ENCODE data around the gene TIGD3. TPM values are rescaled to one million over a fixed set of nuclear protein-coding genes. Genes with fewer than 3 reads are reported as not detected.
A peak's percentile ranks its signal among the peaks of the same experiment; 100 is the strongest.

TIGD3 gene
- total and polyA plus RNA-seq, 2 of the 13 experiments (the other 11 are each of a cell fraction or from before 2014, with no cell fraction given) = 0.49 to 4.9 TPM

DNA sequence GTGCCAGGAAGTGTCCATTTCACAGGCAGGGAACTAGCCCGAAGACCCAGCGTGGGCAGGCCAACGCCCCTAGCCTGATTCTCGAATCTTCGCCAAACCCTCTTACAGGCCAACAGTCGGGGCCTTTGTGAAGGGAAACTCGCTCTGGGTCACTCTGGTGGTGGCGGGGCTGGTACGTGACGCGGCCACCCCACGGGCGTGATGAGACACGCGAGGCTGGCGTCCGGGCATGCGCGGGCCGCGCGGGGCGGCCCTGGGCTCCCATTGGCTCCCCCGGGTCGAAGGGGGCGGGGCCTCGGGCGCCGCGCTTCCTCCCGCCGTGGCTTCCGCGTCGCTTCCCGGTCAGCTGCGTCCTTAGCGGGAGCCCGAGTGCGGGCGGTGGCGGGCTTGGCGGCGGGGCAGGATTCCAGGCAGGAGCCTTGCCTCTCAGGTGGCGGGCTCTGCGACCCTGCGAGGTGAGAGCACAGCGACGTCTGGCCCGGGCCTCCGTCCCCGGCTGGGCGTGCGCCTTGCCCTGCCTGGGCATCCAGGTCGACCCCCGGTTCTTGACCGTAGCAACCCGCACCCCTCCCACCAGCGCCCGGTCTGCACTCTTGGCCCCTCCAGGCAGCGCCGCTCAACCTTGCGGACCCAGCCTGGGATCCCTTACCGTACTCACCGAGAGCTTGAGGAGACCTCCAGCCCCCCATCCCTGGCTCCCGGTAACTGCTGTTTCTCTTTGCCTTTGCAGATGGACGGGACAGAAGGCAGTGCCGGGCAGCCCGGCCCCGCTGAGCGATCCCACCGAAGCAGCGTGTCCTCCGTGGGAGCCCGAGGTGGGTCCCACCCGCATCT, 32.0 kb downstream of the TIGD3 start, which contains the start of gene FRMD8 (continued):
- TF ChIP-seq, protein P1, sequence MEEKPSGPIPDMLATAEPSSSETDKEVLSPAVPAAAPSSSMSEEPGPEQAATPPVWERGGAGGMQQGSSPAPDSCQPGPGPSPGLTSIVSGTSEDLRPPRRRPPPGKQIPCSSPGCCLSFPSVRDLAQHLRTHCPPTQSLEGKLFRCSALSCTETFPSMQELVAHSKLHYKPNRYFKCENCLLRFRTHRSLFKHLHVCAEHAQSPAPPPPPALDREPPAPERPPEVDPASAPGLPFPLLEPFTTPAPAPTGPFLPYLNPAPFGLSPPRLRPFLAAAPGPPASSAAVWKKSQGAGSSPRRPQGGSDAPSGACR (CRISPR knock-in tag; IDR thresholded peaks at IDR 0.05) = no peak
- TF ChIP-seq EED (CRISPR knock-in tag; IDR thresholded peaks at IDR 0.05) (peak; percentile 80; the same call in 1 of the 2 replicates), FOXC1 (CRISPR knock-in tag; IDR thresholded peaks at IDR 0.05; ENCODE audit: borderline replicate concordance) (peak; percentile 57), HNRNPH1 (optimal IDR thresholded peaks at IDR 0.05; ENCODE audit: low read depth, low read length) (no peak), ZNF749 (CRISPR knock-in tag; IDR thresholded peaks at IDR 0.05; ENCODE audit: borderline replicate concordance) (peak; percentile 94), TFDP2 (CRISPR knock-in tag; IDR thresholded peaks at IDR 0.05) (peak; percentile 71), ZNF546 (CRISPR knock-in tag; conservative IDR thresholded peaks at IDR 0.05) (no peak), PAF1 (CRISPR knock-in tag; IDR thresholded peaks at IDR 0.05) (no peak), RBAK (CRISPR knock-in tag; IDR thresholded peaks at IDR 0.05) (no peak), ATRX (CRISPR knock-in tag; IDR thresholded peaks at IDR 0.05; ENCODE audit: borderline replicate concordance) (no peak), TP53 (CRISPR knock-in tag; conservative IDR thresholded peaks at IDR 0.05) (no peak), PHF8 (CRISPR knock-in tag; IDR thresholded peaks at IDR 0.05) (peak; percentile 69), ARID5B (CRISPR knock-in tag; IDR thresholded peaks at IDR 0.05) (peak; percentile 28; the same call in 1 of the 2 replicates), BORCS8-MEF2B (CRISPR knock-in tag; IDR thresholded peaks at IDR 0.05) (peak; percentile 68), CTCF (CRISPR knock-in tag; IDR thresholded peaks at IDR 0.05) (no peak)
